Measurements from ENCODE around the gene ZFPL1. TPM values are rescaled to one million over a fixed set of nuclear protein-coding genes. Genes with fewer than 3 reads are reported as not detected.

The ZFPL1 gene
- total RNA-seq, 1 donor from 2014 or later = 30.2 TPM

DNA sequence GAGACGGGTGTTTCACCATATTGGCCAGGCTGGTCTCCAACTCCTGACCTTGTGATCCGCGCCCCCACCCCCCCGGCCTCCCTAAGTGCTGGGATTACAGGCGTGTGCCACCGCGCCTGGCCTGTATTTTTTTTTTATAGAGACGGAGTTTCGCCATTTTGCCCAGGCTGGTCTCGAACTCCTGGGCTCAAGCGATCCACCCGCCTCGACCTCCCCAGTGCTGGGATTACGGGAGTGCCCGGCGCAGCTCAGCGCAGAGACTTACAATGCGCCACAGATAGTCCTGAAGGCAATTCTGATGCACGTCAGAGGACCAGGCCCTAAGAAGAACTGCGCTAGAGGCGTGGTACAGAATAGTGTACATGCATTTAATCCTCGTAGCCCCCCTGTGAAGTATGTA lies 11.4 kb downstream of the ZFPL1 start:
- no peak for DNase-seq (ENCODE audit: low read depth)

DNA sequence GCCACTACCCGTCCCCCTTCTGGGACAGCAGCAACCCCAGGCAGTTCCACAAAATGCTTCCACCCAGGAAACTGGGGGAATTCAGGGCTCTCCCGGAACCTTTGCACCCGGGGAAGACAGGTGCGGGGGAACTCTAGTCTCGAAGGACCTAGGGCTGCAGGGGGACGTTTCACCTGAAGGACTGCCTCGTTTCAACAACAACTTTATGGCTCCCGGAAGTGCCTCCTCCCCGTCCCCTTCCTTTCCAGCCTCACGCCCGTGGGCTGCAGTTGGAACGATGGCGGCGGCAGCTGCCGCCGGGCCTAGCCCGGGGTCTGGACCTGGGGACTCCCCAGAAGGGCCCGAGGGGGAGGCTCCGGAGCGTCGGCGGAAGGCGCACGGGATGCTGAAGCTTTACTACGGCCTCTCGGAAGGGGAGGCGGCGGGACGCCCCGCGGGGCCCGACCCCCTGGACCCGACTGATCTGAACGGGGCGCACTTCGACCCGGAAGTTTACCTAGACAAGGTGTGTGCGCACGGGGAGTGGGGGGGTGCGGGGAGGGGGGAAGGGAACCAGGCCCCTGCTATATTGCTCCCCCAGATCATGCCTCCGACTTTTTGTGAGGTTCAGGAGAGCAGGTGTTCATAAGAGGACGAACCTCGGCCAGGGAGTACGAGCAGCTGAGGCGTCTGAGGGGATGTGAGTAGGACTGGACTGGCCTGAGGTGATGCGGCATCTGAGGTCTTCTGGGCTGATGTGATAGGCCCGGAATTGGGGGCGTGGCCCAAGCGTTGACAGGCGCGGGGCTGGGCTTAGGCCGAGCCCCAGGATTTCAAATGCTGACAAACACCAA lies 12.2 kb downstream of the ZFPL1 start, which contains the start of gene VPS51:
Gene VPS51 (plus strand): TSS at position 241 of the 833 bp plus-strand sequence. CDS start 37 bp downstream, at position 278.
- DNase-seq (ENCODE audit: low read depth) = peak; percentile 77

DNA sequence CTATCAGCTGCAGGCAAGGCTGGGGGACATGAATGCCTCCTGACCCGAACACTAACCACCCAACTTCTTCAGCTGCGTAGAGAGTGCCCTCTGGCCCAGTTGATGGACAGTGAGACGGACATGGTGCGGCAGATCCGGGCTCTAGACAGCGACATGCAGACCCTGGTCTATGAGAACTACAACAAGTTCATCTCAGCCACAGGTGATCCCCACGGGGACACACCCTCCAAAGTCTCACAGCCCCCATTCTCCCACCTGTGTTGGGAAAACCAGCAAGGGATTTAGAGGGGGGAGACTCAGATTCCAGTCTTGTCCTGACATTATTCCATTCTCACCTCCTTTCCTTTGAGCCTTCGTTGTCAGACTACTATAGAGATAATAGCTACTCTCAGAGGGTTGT lies 12.9 kb downstream of the ZFPL1 start:
- DNase-seq (ENCODE audit: low read depth) = no peak

DNA sequence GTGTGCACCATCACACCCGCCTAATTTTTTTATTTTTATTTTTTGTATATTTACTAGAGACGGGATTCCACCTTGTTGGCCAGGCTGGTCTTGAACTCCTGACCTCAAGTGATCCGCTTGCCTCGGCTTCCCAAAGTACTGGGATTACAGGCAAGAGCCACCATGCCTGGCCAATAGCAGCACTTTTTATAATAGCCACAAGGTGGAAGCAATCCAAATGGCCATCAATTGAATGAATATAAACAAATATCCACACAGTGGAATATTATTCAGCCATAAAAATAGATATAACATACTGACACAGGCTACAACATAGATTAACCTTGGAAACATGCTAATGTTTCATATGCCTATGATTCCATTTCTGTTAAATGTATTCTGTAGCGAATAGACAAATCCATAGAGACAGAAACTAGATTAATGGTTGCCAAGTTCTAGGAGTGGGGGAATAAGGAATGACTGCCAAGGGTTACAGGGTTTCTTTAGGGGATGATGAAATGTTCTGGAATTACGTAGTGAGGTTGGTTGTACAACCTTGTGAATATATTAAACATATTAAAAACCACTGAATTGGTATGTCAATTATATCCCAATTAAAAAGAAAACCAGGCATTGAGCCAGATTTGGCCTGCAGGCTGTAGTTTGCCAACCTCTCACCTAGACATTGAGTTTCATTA lies 16.8 kb downstream of the ZFPL1 start:
- no peak for DNase-seq (ENCODE audit: low read depth)

DNA sequence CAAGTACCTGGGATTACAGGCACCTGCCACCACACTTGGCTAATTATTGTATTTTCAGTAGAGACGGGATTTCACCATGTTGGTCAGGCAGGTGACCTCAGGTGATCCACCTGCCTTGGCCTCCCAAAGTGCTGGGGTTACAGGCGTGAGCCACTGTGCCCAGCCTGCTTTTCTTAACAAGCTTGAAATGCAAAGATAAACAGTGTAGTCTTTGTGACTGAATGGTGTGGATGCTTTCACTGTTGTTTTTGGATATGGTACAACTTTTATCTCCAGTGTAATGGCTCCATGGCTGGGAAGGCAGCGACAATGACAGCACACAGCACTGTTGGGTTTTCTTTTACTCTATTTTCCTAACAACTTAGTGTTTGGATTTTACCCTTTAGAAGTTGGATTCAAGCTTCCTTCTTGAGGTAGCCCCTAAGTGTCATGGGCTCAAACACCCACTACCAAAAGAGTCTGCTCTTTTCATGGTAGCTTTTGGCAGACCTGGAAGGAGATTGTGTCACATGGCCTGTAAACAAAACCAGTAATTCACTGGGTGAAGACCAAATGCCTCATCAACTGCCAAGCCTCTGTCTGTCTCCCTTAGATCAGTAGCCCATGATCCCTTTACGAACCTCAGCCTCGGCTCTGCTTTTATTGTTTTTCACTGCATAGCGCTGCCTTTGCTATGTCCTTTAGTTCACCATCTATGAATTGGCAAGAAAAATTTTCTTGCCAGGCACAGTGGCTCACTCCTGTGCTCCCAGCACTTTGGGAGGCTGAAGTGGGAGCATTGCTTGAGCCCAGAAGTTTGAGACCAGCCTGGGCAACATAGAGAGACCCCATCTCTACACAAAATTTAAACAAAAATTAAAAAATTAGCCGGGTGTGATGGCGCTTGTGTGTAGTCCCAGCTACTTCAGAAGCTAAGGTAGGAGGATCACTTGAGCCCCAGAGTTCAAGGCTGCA lies 18.4 kb downstream of the ZFPL1 start:
- no peak for DNase-seq (ENCODE audit: low read depth)

DNA sequence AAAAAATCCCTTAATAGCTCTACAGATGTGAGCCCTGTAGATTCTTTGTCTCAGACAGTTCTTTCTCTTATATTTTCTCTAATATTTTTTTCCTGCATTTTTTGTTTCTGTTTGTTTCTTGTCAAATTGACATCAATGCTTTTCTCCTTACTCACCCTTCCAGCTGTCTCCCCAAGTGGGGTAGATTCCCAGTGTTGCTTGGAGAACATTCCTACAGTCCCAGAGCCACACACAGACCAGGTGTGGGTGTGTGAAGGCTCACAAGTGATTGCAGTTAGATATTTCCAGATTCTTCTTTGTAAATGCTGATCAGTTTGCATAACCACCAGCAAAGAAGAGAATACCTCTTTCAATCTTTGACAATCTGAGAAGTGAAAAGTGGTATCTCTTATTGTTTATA lies 19.5 kb downstream of the ZFPL1 start:
- no peak for DNase-seq (ENCODE audit: low read depth)

DNA sequence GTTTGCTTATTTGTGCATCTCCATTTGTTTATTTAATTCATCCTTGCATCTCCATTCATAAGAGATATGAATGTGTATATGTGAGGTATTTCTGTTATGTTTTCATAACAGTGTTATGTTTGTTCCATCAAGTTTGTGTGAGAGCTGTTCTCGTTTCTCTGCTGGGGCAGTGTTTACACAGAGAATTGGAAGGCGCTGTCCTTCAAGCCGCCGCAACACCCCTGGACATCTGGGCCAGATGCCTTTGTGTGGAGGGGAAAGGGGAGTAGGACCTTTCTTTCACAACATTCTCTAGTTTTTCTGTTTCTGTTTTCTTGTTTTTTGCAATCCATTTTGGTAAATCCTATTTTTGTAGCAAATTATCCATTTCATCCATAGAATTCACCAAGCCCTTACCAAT lies 20.6 kb downstream of the ZFPL1 start:
- no peak for DNase-seq (ENCODE audit: low read depth)

DNA sequence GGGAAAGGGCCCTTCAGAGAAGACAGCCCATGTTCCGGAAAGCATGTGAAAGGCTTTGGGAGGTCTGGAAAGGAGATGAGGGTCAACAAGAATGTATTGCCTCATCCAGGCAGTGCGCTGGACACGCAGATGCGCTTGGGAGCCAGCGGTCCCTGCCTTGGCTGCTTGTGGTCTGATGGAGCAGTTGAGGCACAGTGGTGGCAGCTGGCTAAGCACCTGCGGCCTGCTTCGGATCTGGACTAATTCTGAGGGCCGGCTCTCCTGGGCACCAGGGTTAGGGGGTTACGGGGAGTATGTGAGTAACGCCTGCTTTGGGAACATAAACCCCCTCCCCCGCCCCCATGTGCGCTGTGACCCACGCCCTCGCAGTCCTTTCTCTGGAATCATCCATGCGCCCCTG lies 23.1 kb downstream of the ZFPL1 start:
- no peak for DNase-seq (ENCODE audit: low read depth)

DNA sequence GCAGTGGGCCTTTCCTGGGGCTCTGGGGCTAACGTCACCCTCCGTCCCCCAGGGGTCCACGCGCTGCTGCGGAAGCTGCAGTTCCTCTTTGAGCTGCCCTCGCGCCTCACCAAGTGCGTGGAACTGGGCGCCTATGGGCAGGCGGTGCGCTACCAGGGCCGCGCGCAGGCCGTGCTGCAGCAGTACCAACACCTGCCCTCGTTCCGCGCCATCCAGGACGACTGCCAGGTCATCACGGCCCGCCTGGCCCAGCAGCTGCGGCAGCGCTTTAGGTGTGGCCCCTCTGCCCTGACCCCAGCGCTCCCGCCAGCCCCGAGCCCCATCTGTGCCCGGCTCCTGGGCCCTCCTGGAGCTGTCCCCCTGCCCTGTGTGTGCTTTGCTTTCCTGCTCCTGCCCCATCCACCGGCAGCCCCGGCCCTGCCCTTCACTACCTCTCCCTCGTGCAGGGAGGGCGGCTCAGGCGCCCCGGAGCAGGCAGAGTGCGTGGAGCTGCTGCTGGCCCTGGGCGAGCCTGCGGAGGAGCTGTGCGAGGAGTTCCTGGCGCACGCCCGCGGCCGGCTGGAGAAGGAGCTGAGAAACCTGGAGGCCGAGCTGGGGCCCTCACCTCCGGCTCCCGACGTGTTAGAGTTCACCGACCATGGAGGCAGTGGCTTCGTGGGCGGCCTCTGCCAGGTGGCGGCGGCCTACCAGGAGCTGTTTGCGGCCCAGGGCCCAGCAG lies 23.9 kb downstream of the ZFPL1 start:
- DNase-seq (ENCODE audit: low read depth) = no peak

DNA sequence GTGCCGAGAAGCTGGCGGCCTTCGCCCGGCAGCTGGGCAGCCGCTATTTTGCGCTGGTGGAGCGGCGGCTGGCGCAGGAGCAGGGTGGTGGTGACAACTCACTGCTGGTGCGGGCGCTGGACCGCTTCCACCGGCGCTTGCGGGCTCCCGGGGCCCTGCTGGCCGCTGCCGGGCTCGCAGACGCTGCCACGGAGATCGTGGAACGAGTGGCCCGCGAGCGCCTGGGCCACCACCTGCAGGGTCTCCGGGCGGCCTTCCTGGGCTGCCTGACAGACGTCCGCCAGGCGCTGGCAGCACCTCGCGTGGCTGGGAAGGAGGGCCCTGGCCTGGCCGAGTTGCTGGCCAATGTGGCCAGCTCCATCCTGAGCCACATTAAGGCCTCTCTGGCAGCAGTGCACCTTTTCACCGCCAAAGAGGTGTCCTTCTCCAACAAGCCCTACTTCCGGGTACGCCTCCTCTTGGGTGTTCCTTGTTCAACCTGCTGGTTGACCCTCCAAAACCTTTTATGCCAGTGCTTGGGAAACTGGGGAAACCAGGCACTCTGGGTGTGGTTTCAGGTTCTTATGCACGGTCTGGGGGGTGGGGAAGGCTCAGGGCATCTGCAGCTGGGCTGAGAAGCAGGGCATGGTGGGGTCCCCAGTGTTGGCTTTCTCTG lies 24.6 kb downstream of the ZFPL1 start:
- no peak for DNase-seq (ENCODE audit: low read depth)

DNA sequence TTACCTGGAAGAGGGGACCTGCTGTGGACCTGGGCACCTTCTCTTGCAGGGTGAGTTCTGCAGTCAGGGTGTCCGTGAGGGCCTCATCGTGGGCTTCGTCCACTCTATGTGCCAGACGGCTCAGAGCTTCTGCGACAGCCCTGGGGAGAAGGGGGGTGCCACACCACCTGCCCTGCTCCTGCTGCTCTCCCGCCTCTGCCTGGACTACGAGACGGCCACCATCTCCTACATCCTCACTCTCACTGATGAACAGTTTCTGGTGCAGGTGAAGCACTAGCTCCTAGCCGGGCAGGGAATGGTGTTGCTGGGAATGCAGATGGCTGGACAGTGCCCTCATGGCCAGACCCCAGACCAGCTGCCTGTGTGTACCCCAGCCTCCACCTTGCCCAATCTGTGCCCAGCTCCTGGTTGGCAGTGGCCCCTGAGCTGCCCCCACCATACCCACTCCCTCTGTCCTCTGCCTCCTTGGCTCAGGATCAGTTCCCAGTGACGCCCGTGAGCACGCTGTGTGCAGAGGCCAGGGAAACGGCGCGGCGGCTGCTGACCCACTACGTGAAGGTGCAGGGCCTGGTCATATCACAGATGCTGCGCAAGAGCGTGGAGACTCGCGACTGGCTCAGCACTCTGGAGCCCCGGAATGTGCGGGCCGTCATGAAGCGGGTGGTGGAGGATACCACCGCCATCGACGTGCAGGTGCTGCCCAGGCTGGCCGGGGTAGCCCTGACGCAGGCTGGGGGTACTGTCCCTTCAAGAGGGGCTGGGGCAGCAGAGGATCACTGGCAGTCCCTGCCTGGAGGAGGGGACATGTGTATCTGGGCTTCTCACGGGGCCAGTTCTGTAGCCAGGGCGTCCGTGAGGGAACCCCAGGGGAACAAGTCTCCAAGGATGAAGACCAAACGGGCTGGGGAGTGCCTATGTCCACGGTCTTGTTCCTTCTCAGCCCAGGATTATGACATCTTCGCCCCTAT lies 25.5 kb downstream of the ZFPL1 start:
- DNase-seq (ENCODE audit: low read depth) = no peak

DNA sequence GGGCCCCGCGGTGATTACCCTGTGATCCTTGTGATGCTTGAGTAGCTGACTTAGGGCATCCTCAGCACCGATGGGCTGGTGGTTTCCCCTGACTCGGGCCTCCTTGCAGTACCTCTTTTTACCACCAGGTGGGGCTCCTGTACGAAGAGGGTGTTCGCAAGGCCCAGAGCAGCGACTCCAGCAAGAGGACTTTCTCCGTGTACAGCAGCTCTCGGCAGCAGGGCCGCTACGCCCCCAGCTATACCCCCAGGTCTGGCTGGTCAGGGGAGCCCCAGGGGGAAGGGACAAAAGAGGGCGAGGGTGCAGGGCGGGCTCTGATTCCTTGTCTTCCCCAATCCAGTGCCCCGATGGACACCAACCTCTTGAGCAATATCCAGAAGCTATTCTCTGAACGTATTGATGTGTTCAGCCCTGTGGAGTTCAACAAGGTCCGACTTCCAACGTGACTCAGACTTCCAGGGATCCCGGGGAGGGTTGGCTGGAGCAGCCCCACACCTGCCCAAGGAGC lies 26.4 kb downstream of the ZFPL1 start:
- DNase-seq (ENCODE audit: low read depth) = peak; percentile 70

DNA sequence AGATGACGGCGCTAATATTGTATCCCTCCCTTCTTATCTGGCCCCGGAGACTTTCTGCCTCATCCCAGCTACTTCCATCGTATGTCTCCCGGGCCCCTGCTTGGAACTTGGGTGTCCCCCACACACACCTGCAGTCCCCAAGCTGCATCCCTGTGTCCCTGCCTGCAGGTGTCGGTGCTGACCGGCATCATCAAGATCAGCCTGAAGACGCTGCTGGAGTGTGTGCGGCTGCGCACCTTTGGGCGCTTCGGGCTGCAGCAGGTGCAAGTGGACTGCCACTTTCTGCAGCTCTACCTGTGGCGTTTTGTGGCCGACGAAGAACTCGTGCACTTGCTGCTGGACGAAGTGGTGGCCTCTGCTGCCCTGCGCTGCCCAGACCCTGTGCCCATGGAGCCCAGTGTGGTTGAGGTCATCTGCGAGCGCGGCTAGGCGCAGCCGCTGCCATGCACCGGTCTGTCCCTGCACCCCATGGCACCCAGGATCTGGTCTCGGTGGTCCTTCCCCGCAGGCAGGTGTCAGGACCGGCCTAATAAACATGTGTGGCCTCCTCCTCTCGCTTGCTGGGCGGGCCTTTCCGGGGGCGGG lies 27.2 kb downstream of the ZFPL1 start:
- DNase-seq (ENCODE audit: low read depth) = no peak

DNA sequence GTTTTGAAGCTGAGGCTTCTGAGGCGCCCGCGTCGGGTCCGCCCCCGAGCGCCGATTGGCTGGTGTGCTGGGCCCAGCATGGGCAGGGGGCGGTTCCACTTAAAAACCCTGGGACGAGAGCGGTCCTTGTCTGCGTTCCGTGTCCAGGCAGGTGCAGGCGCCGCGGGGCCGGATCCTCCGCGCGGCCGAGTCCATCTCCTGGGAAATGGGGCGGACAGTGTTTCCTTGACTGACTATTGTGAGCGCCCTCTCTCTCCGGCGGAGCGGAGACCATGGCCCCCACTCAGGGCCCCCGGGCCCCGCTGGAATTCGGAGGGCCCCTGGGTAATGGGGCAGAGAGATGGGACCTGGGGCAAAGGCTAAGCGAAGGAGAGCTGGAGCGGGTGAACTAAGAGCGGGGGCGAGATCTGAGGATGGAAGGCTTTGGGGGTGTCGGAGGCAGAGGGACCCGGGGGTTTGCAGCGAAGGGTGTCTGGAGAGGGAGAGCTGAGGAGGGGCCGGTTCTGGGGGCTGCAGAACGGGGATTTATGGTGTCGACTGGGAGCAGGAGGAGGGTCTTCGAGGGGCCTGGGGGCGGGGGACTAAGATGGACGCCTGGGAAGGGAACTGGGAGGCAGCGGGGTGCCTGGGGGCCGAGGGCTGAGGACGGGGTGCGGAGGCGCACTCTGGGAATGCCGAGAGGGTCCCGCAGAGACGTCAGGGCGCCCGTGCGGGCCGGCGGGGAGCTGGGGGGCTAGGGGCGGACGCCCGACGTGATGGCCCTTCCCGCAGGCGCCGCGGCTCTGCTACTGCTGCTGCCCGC lies 27.9 kb downstream of the ZFPL1 start, which contains the start of gene TM7SF2:
Gene TM7SF2 (plus strand): TSS at position 129 of the 802 bp plus-strand sequence. CDS start 144 bp downstream, at position 273.
- peak; percentile 81 for DNase-seq (ENCODE audit: low read depth)

DNA sequence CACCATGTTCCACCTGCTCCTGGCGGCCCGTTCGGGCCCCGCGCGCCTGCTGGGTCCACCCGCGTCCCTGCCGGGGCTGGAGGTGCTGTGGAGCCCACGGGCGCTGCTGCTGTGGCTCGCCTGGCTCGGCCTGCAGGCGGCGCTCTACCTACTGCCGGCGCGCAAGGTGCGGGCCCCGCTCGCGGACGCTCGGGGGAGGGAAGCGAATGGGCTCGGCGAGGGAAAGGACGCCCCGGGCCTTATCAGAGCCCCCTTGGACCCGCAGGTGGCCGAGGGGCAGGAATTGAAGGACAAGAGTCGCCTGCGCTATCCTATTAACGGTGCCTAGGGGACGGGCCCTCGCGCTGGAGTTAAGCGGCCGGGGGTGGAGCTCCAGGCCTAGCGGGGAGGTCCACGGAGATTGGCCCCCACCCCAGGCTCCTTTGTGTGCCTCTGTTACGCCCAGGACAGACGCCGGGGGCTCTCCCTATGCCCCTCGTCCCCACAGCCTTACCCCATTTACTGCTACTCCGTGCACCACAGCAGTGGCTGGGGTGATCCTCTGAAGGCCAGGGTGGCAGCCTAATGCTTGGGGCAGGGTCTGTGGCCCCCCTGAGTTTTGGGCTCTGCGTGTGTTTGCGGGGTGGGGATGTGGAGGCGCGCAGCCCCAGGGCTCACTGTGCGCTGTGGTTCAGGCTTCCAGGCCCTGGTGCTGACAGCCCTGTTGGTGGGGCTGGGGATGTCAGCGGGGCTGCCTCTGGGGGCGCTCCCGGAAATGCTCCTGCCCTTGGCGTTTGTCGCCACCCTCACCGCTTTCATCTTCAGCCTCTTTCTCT lies 28.7 kb downstream of the ZFPL1 start:
- DNase-seq (ENCODE audit: low read depth) = no peak

DNA sequence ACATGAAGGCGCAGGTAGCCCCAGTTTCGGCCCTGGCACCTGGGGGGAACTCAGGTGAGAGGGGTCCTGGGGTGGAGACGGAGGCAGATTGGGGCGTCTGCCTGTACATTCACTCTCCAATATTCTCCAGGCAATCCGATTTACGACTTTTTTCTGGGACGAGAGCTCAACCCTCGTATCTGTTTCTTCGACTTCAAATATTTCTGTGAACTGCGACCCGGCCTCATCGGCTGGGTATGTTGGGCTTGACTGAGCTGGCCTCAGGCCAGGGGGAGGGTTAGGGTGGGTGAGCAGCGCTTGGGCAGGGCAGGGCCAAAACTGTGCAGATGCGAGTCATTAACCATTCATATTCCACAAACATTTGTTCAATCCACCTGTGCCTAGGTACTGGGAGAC lies 29.3 kb downstream of the ZFPL1 start:
- peak; percentile 43 for DNase-seq (ENCODE audit: low read depth)

DNA sequence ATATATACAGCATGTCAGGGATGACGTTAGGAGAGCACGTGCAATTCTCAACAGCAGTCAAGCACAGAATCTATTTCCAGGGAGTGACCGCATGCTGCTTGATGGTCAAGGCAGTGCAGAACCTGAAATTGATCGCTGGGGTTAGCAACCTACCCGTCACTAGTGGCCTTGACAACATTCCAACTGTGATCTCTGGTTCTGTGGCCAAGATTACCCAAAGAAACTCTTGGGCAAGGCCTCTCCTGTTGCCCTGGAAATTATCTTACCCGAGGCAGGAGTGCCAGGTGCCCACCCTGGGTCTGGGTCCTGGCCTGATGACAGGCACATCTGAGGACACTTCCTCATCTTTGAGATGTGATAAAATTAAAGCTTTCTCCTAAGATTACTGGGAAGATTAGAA lies 29.8 kb downstream of the ZFPL1 start:
- peak; percentile 38 for DNase-seq (ENCODE audit: low read depth)
